GM23338 (cell line): ENCODE results near the gene NFKB1. TPM values are rescaled to one million over a fixed set of nuclear protein-coding genes. Genes with fewer than 3 reads are reported as not detected.

Source experiments
- ATAC-seq: fragments of 200-7000 bp; cut with Tn5 transposase; 3 replicates; pipeline ENCODE4 v1.9.1; 2020
- DNase-seq: peaks from one replicate; pipeline ENCODE4 v3.0.0-alpha.2; 2015; ENCODE audit warnings: low spot score
- H2AFZ ChIP-seq: fragments of 200-600 bp; sonication (generic); 2 replicates; pipeline ENCODE4 v1.8.0; 2016; ENCODE audit warnings: antibody characterized with exemption, mild to moderate bottlenecking, moderate library complexity
- H3F3A ChIP-seq: fragments of 200-600 bp; sonication (generic); replicated peaks from 2 replicates; pipeline ENCODE4 v1.8.0; 2017; ENCODE audit warnings: antibody characterized with exemption, mixed run types, low read depth
- H3K27ac ChIP-seq: fragments of 200-600 bp; sonication (generic); 2 replicates; pipeline ENCODE4 v1.6.1; 2016; ENCODE audit warnings: low read depth
- H3K27me3 ChIP-seq: fragments of 200-600 bp; sonication (generic); 2 replicates; pipeline ENCODE4 v1.8.0; 2016; ENCODE audit warnings: mild to moderate bottlenecking, mixed run types, moderate library complexity; ENCODE audit not compliant: insufficient read depth
- H3K36me3 ChIP-seq: fragments of 200-600 bp; sonication (generic); 2 replicates; pipeline ENCODE4 v1.8.0; 2016; ENCODE audit warnings: mild to moderate bottlenecking; ENCODE audit not compliant: insufficient read depth
- H3K4me1 ChIP-seq: fragments of 200-600 bp; sonication (generic); 2 replicates; pipeline ENCODE4 v1.8.0; 2016; ENCODE audit warnings: mild to moderate bottlenecking, moderate library complexity; ENCODE audit not compliant: insufficient read depth
- H3K4me2 ChIP-seq: fragments of 200-600 bp; sonication (generic); 2 replicates; pipeline ENCODE4 v1.7.1; 2017; ENCODE audit warnings: mixed run types
- H3K4me3 ChIP-seq: fragments of 200-600 bp; sonication (generic); 2 replicates; pipeline ENCODE4 v1.6.1; 2016; ENCODE audit warnings: mixed run types
- H3K79me2 ChIP-seq: fragments of 200-600 bp; sonication (generic); replicated peaks from 2 replicates; pipeline ENCODE4 v1.8.0; 2017; ENCODE audit warnings: mild to moderate bottlenecking; ENCODE audit not compliant: insufficient read depth
- H3K9me2 ChIP-seq: fragments of 200-600 bp; sonication (generic); 2 replicates; pipeline ENCODE4 v1.8.0; 2017; ENCODE audit not compliant: insufficient read depth
- H4K20me1 ChIP-seq: fragments of 200-600 bp; sonication (generic); replicated peaks from 2 replicates; pipeline ENCODE4 v1.8.0; 2017; ENCODE audit warnings: mild to moderate bottlenecking; ENCODE audit not compliant: insufficient read depth
- H3K27ac Mint-ChIP-seq: 2 replicates; pipeline ENCODE4 v1.8.0; 2020; ENCODE audit warnings: inconsistent platforms, mild to moderate bottlenecking, moderate library complexity, mixed read lengths
- H3K27me3 Mint-ChIP-seq: 3 replicates; pipeline ENCODE4 v1.8.0; 2022; ENCODE audit warnings: low read depth, mild to moderate bottlenecking, moderate library complexity, mixed read lengths, inconsistent platforms; ENCODE audit not compliant: insufficient read depth, poor library complexity
- H3K36me3 Mint-ChIP-seq: 3 replicates; pipeline ENCODE4 v1.8.0; 2021; ENCODE audit warnings: low read depth, mild to moderate bottlenecking, inconsistent platforms, moderate library complexity, mixed read lengths
- H3K4me1 Mint-ChIP-seq: 3 replicates; pipeline ENCODE4 v1.8.0; 2020; ENCODE audit warnings: mild to moderate bottlenecking, inconsistent platforms, mixed read lengths
- H3K4me3 Mint-ChIP-seq: 3 replicates; pipeline ENCODE4 v1.8.0; 2021; ENCODE audit warnings: moderate library complexity, mild to moderate bottlenecking, inconsistent platforms, mixed read lengths
- H3K9me3 Mint-ChIP-seq: 3 replicates; pipeline ENCODE4 v1.8.0; 2020; ENCODE audit warnings: moderate library complexity, mild to moderate bottlenecking, inconsistent platforms, mixed read lengths
- CREB1 ChIP-seq: fragments of 250-450 bp; sonication (Bioruptor Pico); IDR thresholded peaks from 2 replicates; pipeline ENCODE4 v1.5.0; 2020; ENCODE audit warnings: low read depth, mild to moderate bottlenecking, moderate library complexity
- CTCF ChIP-seq, 2 experiments: fragments of 200-600 bp in 1 of 2; sonication (generic) in 1 of 2; conservative IDR thresholded peaks; 2 replicates each; pipeline versions ENCODE4 v1.5.1 to v1.6.1; 2016 to 2017; ENCODE audit warnings: antibody characterized with exemption in 2 of 2, low read depth in 2 of 2, mild to moderate bottlenecking in 2 of 2, moderate library complexity in 1 of 2
- ETS1 ChIP-seq: IDR thresholded peaks from 2 replicates; pipeline ENCODE4 v1.6.1; 2016; ENCODE audit warnings: antibody characterized with exemption
- EZH2 ChIP-seq: fragments of 200-600 bp; sonication (generic); IDR thresholded peaks from one replicate; pipeline ENCODE4 v1.8.0; 2017; ENCODE audit warnings: antibody characterized with exemption, mild to moderate bottlenecking, low read depth; ENCODE audit not compliant: unreplicated experiment
- EZH2phosphoT487 ChIP-seq: fragments of 200-600 bp; sonication (generic); IDR thresholded peaks from one replicate; pipeline ENCODE4 v1.8.1; 2018; ENCODE audit warnings: antibody characterized with exemption; ENCODE audit not compliant: unreplicated experiment
- JUNB ChIP-seq: IDR thresholded peaks from one replicate; pipeline ENCODE4 v1.6.1; 2016; ENCODE audit warnings: antibody characterized with exemption; ENCODE audit not compliant: unreplicated experiment
- NANOG ChIP-seq: IDR thresholded peaks from 2 replicates; pipeline ENCODE4 v1.6.1; 2016; ENCODE audit warnings: antibody characterized with exemption, borderline replicate concordance
- POLR2AphosphoS5 ChIP-seq: IDR thresholded peaks from 2 replicates; pipeline ENCODE4 v1.6.1; 2016; ENCODE audit warnings: antibody characterized with exemption, low read depth
- REST ChIP-seq: IDR thresholded peaks from one replicate; pipeline ENCODE4 v1.6.1; 2018; ENCODE audit warnings: antibody characterized with exemption; ENCODE audit not compliant: unreplicated experiment
- STAT1 ChIP-seq: IDR thresholded peaks from one replicate; pipeline ENCODE4 v1.6.1; 2016; ENCODE audit warnings: antibody characterized with exemption; ENCODE audit not compliant: unreplicated experiment
- ZNF114 ChIP-seq: fragments of 250-450 bp; sonication (Bioruptor Pico); IDR thresholded peaks from 2 replicates; pipeline ENCODE4 v1.5.0; 2020; ENCODE audit warnings: mild to moderate bottlenecking, moderate library complexity
- ZNF331 ChIP-seq: fragments of 250-450 bp; sonication (Bioruptor Pico); IDR thresholded peaks from 2 replicates; pipeline ENCODE4 v1.5.0; 2020; ENCODE audit warnings: low read depth, mild to moderate bottlenecking, moderate library complexity
- ZNF462 ChIP-seq: fragments of 250-450 bp; sonication (Bioruptor Pico); IDR thresholded peaks from 2 replicates; pipeline ENCODE4 v1.5.0; 2020; ENCODE audit warnings: mild to moderate bottlenecking, moderate library complexity
- polyA plus RNA-seq: library from polyadenylated mRNA; unstranded; fragments of >200 nt; fragmentation: Nextera tagmentation; extraction: Ambion mirVana; gene quantifications from 2 replicates; pipeline ENCODE4 v1.2.1, GENCODE V29; 2016
- total RNA-seq: library from RNA; depleted of rRNA; stranded (reverse); fragments of >200 nt; shearing (Covaris generic); gene quantifications from 2 replicates; pipeline ENCODE4 v1.2.3, GENCODE V29; 2014

Gene NFKB1
- total and polyA plus RNA-seq, 2 experiments from 2014 or later = 0.82 to 4.6 TPM

GRCh38 chr4:102594000-102594399 is 92.8 kb downstream of the NFKB1 start:
- H3K27ac Mint-ChIP-seq = no peak overlapping the region
- peaks cover 3% of the 10 kb centered on the region for H3K36me3 Mint-ChIP-seq
- DNase-seq = no peak
- Histone ChIP-seq H3K4me3 (no peak overlapping the region), H3K27me3 (no peaks in the 10 kb centered on the region), H3K27ac (no peak overlapping the region), H4K20me1 (no peaks in the 10 kb centered on the region), H3K4me1 (no peaks in the 10 kb centered on the region), H3K9me2 (no peaks in the 10 kb centered on the region), H3K4me2 (no peak overlapping the region), H3K36me3 (no peaks in the 10 kb centered on the region), H3F3A (no peaks in the 10 kb centered on the region), H2AFZ (no peak overlapping the region), H3K79me2 (no peaks in the 10 kb centered on the region)
- TF ChIP-seq POLR2AphosphoS5 (no peak), EZH2phosphoT487 (no peak), CTCF (conservative IDR thresholded peaks at IDR 0.05; ENCODE audit: low read depth in 2 of 2) (no peak), ZNF114 (CRISPR knock-in tag) (no peak), ZNF331 (CRISPR knock-in tag) (no peak), ETS1 (no peak), STAT1 (no peak), NANOG (no peak), EZH2 (no peak), REST (no peak), JUNB (no peak), ZNF462 (CRISPR knock-in tag) (no peak), CREB1 (CRISPR knock-in tag) (no peak)
- no peaks in the 10 kb centered on the region for H3K27me3 Mint-ChIP-seq
- no peak overlapping the region for H3K4me3 Mint-ChIP-seq
- no peak for ATAC-seq
- no peaks in the 10 kb centered on the region for H3K4me1 Mint-ChIP-seq
- H3K9me3 Mint-ChIP-seq = peaks cover 3% of the 10 kb centered on the region; the same call in 1 of the 3 replicates
